Ovary (tissue), 9 donors: Measurements from ENCODE around the gene COMMD8. TPM values are rescaled to one million over a fixed set of nuclear protein-coding genes. Genes with fewer than 3 reads are reported as not detected.

Source experiments
- DNase-seq, 5 donors: peaks; one replicate each; pipeline ENCODE4 v3.0.0-alpha.2; 2019 to 2020
- H3K27ac ChIP-seq, 2 donors: fragments of 200-600 bp; one replicate each; pipeline versions ENCODE4 v1.5.1 to v1.8.0; 2019 to 2022
- H3K27me3 ChIP-seq: fragments of 200-600 bp; one replicate; pipeline ENCODE4 v1.8.0; 2022
- H3K36me3 ChIP-seq: fragments of 200-600 bp; sonication (generic); one replicate; pipeline ENCODE4 v1.5.1; 2019
- H3K4me1 ChIP-seq: one replicate; pipeline ENCODE4 v1.8.1; 2013; ENCODE audit warnings: mild to moderate bottlenecking, moderate library complexity; ENCODE audit not compliant: insufficient read depth
- H3K4me3 ChIP-seq: fragments of 200-600 bp; sonication (generic); one replicate; pipeline ENCODE4 v1.5.1; 2017
- H3K9me3 ChIP-seq, 2 donors: fragments of 200-600 bp in 1 of 2; sonication (generic) in 1 of 2; one replicate each; pipeline versions ENCODE4 v1.5.1 to v1.8.1; 2013 to 2019; ENCODE audit warnings: mild to moderate bottlenecking in 1 of 2, moderate library complexity in 1 of 2
- CTCF ChIP-seq, 3 donors: fragments of 450-650 bp in 2 of 3; fragments of 200-600 bp in 1 of 3; IDR thresholded peaks; one replicate each; pipeline versions ENCODE4 v1.5.1 to v1.8.0; 2016 to 2022; ENCODE audit warnings: antibody characterized with exemption in 3 of 3, mild to moderate bottlenecking in 1 of 3
- EP300 ChIP-seq: sonication (generic); formaldehyde crosslinking; IDR thresholded peaks from one replicate; pipeline ENCODE4 v1.6.1; 2017; ENCODE audit warnings: antibody characterized with exemption
- POLR2A ChIP-seq: fragments of 450-650 bp; IDR thresholded peaks from one replicate; pipeline ENCODE4 v1.6.1; 2017; ENCODE audit warnings: antibody characterized with exemption, mild to moderate bottlenecking, moderate library complexity
- WGBS, 3 donors: extraction: QIAGEN DNeasy Blood & Tissue Kit in 1 of 3; methylation state at CpG; one replicate each; pipeline versions ENCODE4 v1.1.5 to v1.1.7; 2013 to 2017; 5-methylcytosine and 5-hydroxymethylcytosine counted together
- intact Hi-C, 4 donors: fragments of 100-400 bp; cut with DNase I; formaldehyde crosslinking; loops; one replicate each; pipeline versions ENCODE4 v1.11.0 to v1.15.1; 2022 to 2023
- polyA plus RNA-seq, 2 donors: library from polyadenylated mRNA; stranded (reverse); fragments of 200-250 nt in 1 of 2; fragments of 350-450 nt in 1 of 2; fragmentation: Illumina TruSeq in 1 of 2; extraction: RNeasy Lipid Tissue Mini Kit (QIAGEN cat#74804) in 1 of 2; gene quantifications; one replicate each; pipeline ENCODE4 v1.2.3, GENCODE V29; 2013 to 2014
- total RNA-seq, 7 donors: library from RNA; depleted of rRNA in 2 of 7; stranded (reverse); fragments of >200 nt in 2 of 7; fragmentation: NEBNext Ultra II Directional in 3 of 7; extraction: Animal tissue kit (Norgen Biotek cat#: 25700) in 3 of 7; gene quantifications; one replicate each; pipeline versions ENCODE4 v1.1.0 to v1.2.4, GENCODE V29; 2016 to 2023
- donor health status: DM: no; HTN: no; CAD: no; lungs with moderate emphysema.
- donor health status: DM: no; HTN: no; CAD: no.
- donor health status: Bipolar disorder and iron deficiency.
- donor health status: DM: yes; HTN: yes; CAD: no.
- donor health status: DM: no; HTN: no; CAD: no.
- donor health status: DM: yes; HTN: yes; CAD: no.

The COMMD8 gene
- total and polyA plus RNA-seq, 9 donors: 6.5 to 13.2 (median 10.7) TPM

- intact Hi-C loops: no loop called here
- DNase-seq: no peak
- no peaks in the 10 kb centered on the region for H3K36me3 ChIP-seq
- no peak overlapping the region for H3K27ac ChIP-seq
- TF ChIP-seq POLR2A: no peak
- no peak for TF ChIP-seq EP300
- TF ChIP-seq CTCF (IDR thresholded peaks at IDR 0.05): no peak
- no peak overlapping the region for H3K4me3 ChIP-seq
- H3K4me1 ChIP-seq: no peaks in the 10 kb centered on the region
- H3K9me3 ChIP-seq: no peaks in the 10 kb centered on the region
- 39 to 58% (median 49%) methylated on average over 6 of the region's 6 CpGs for WGBS, 3 donors
- no peaks in the 10 kb centered on the region for H3K27me3 ChIP-seq
Observed at GRCh38 chr4:47468706-47469365, 5.3 kb upstream of the COMMD8 start.

DNA sequence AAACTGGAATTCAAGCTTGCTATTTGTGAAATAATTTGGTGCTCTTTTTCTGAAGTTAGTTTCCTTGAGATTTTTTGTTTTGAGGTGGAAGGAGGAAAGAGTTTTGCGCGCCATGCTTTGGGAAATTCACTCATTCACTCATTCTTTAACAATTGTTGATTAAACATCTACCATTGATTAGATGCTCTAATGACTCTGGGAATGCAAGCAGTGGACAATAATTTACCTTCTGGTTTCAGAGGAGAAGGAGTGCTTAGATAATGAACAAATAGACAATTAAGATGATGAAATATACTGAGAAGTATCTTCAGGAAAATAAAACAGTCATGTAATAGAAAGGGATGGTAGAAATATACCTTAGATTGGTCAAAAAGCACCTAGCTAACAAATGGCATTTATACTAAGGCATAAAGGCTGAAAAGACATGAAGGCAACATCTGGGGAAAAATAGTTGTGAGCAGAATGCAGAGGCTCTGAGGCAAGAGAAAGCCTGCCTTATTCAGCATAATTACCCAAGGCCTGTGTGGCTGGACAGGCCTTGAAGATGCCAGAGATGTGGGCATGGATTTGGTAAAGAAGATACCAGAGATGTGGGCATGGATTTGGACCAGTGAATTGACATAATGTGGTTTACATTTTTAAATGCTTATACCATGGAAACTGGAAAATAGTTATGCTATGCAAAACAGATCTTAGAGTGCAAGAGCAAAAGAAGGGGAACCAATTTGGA, 2.7 kb upstream of the COMMD8 start:
- intact Hi-C loops: no loop called here
- H3K4me1 ChIP-seq: no peaks in the 10 kb centered on the region

GRCh38 chr4:47465004-47465403, 1.5 kb upstream of the COMMD8 start:
- intact Hi-C loops: no loop called here
- Histone ChIP-seq H3K4me3 (no peak overlapping the region), H3K27me3 (no peaks in the 10 kb centered on the region), H3K9me3 (no peaks in the 10 kb centered on the region), H3K36me3 (no peaks in the 10 kb centered on the region), H3K4me1 (no peaks in the 10 kb centered on the region), H3K27ac (no peak overlapping the region)
- DNase-seq: no peak
- TF ChIP-seq EP300 (no peak), POLR2A (no peak), CTCF (IDR thresholded peaks at IDR 0.05) (no peak)
- 71 to 81% (median 78%) methylated on average over 2 of the region's 2 CpGs for WGBS, 3 donors

More for the DNA sequence above, 2.7 kb upstream of the COMMD8 start:
- no peaks in the 10 kb centered on the region for H3K27me3 ChIP-seq
- no peak for DNase-seq
- H3K4me3 ChIP-seq: no peak overlapping the region
- H3K27ac ChIP-seq: no peak overlapping the region
- H3K36me3 ChIP-seq: no peaks in the 10 kb centered on the region
- no peaks in the 10 kb centered on the region for H3K9me3 ChIP-seq
- TF ChIP-seq POLR2A: no peak
- no peak for TF ChIP-seq EP300
- TF ChIP-seq CTCF (IDR thresholded peaks at IDR 0.05): no peak
- 39 to 74% (median 39%) methylated on average over 2 of the region's 2 CpGs for WGBS, 3 donors

DNA sequence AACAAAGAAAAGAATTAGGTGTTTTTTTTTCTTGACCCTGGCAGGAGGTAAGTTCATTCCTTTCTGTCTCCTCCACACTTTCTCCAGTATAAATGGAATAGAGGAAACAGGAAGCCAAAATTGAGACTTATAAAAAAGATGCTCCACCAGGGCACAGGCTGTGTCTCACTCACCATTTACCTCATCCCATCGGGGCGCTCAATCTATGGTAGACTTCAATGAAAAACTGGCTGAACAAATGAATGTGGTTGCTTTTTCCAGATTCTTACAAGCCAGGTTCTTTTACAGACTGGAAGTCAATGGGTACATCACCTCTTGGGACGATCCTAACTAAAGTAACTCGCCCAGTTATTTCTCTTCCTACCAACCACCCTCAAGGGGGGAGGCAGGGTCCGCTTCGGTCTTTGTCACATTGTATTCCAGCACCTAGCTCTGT, 685 bp downstream of the COMMD8 start:
- Histone ChIP-seq H3K4me3 (peak overlapping the region; percentile 69), H3K27me3 (no peaks in the 10 kb centered on the region), H3K4me1 (no peaks in the 10 kb centered on the region), H3K27ac (peak overlapping the region; percentile 59 to 73), H3K9me3 (no peaks in the 10 kb centered on the region), H3K36me3 (no peaks in the 10 kb centered on the region)
- TF ChIP-seq CTCF (IDR thresholded peaks at IDR 0.05): no peak
- no peak for TF ChIP-seq POLR2A
- TF ChIP-seq EP300: no peak
- intact Hi-C loops: no loop called here
- WGBS, 3 donors: 6 to 7% (median 6%) methylated on average over 6 of the region's 6 CpGs
- DNase-seq: no peak
